ENCODE measurements around the gene DHX57. TPM values are rescaled to one million over a fixed set of nuclear protein-coding genes. Genes with fewer than 3 reads are reported as not detected.
"Not testable (repeated sequence)": the region's sequence is repeated elsewhere in the genome, so short reads cannot be mapped to it uniquely, and the experiment has no call there.

DHX57 gene
- total RNA-seq, 1 donor = 28.9 TPM

GRCh38 chr2:38850045-38850444 is 25.7 kb downstream of the DHX57 start:
- H3K4me3 ChIP-seq (ENCODE audit: low read depth, low read length) = no peak overlapping the region
- DNase-seq (ENCODE audit: low read depth) = no peak
- TF ChIP-seq CTCF (IDR thresholded peaks at IDR 0.05; ENCODE audit: insufficient read depth, low read depth, low read length) = no peak

DNA sequence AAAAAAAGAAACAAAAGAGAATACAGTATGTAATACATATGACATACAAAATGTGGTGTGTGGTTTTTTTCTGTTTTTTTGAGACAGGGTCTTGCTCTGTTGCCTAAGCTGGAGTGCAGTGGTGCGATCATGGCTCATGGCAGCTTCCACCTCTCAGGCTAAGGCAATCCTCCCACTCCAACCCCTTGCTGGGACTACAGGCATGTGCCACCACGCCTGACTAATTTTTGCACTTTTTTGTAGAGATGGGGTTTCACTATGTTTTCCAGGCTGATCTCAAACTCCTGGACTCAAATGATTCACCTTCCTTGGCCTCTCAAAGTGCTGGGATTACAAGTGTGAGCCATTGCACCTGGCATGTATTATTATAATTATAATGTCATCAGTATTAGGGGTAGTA is 38.9 kb downstream of the DHX57 start:
- no peak for TF ChIP-seq CTCF (IDR thresholded peaks at IDR 0.05; ENCODE audit: insufficient read depth, low read depth, low read length)
- no peak overlapping the region for H3K4me3 ChIP-seq (ENCODE audit: low read depth, low read length)
- DNase-seq (ENCODE audit: low read depth) = no peak

DNA sequence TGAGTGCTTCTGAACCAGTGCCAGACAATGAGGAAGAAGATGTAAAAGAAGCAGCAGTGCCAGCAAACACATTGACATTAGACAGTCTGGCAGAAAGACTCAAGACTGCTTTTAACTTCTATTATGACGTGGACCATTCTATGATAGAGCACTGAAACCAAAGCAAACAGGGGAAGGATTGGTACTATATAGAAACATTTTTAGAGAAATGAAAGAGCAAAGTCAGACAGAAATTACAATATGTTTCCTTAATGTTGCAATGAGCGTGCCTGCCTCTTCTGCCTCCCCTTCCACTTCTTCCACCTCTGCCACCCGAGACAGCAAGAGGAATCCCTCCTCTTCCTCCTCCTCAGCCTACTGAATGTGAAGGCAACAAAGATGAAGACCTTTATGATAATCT is 39.7 kb downstream of the DHX57 start:
- DNase-seq (ENCODE audit: low read depth) = no peak
- H3K4me3 ChIP-seq (ENCODE audit: low read depth, low read length) = no peak overlapping the region
- no peak for TF ChIP-seq CTCF (IDR thresholded peaks at IDR 0.05; ENCODE audit: insufficient read depth, low read depth, low read length)

GRCh38 chr2:38835015-38835601 is 40.6 kb downstream of the DHX57 start:
- no peak overlapping the region for H3K4me3 ChIP-seq (ENCODE audit: low read depth, low read length)
- TF ChIP-seq CTCF (IDR thresholded peaks at IDR 0.05; ENCODE audit: insufficient read depth, low read depth, low read length) = peak; percentile 49
- DNase-seq (ENCODE audit: low read depth) = peak; percentile 40

GRCh38 chr2:38830526-38831159 is 45.1 kb downstream of the DHX57 start:
- DNase-seq (ENCODE audit: low read depth) = no peak
- TF ChIP-seq CTCF (IDR thresholded peaks at IDR 0.05; ENCODE audit: insufficient read depth, low read depth, low read length) = no peak
- no peak overlapping the region for H3K4me3 ChIP-seq (ENCODE audit: low read depth, low read length)

- H3K4me3 ChIP-seq (ENCODE audit: low read depth, low read length) = no peak overlapping the region
- no peak for TF ChIP-seq CTCF (IDR thresholded peaks at IDR 0.05; ENCODE audit: insufficient read depth, low read depth, low read length)
- DNase-seq (ENCODE audit: low read depth) = peak; percentile 24
Observed at GRCh38 chr2:38829971-38830370, 45.8 kb downstream of the DHX57 start.

DNA sequence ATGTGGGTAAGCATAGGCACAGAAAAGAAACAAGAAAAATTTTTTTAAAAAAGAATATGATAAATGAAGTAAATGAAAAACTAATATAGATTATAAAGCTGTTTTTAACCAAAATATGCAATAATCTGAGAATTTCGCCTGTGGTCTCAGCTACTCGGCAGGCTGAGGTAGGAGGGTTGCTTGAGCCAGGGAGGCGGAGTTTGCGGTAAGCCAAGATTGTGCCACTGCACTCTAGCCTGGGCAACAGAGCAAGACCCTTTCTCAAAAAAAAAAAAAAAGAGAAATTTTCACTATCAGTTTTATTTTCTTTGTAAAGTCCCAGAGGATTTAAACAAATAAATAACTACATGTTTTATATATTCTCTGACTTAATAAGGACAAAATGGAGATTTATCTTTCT is 47.3 kb downstream of the DHX57 start:
- no peak for TF ChIP-seq CTCF (IDR thresholded peaks at IDR 0.05; ENCODE audit: insufficient read depth, low read depth, low read length)
- H3K4me3 ChIP-seq (ENCODE audit: low read depth, low read length) = no peak overlapping the region
- no peak for DNase-seq (ENCODE audit: low read depth)

GRCh38 chr2:38827539-38828145 is 48.1 kb downstream of the DHX57 start:
- H3K4me3 ChIP-seq (ENCODE audit: low read depth, low read length) = not testable (repeated sequence)
- peak; percentile 68 for DNase-seq (ENCODE audit: low read depth)

All from fibroblast of villous mesenchyme (primary cell).